Measurements from ENCODE around the gene PRR15L.

GRCh38 chr17:47946929-47947397 is 10.7 kb downstream of the PRR15L start:
- TF ChIP-seq POLR2A (IDR thresholded peaks at IDR 0.05; ENCODE audit: low read depth, low read length), result no peak
- TF ChIP-seq TAF1 (IDR thresholded peaks at IDR 0.05; ENCODE audit: borderline replicate concordance, low read depth, low read length), result no peak
- TF ChIP-seq POLR2AphosphoS5 (IDR thresholded peaks at IDR 0.05; ENCODE audit: low read depth, low read length), result no peak

Data from GM12892 (cell line).